ENCODE measurements around the gene SERINC5.
"Not testable (repeated sequence)": the region's sequence is repeated elsewhere in the genome, so short reads cannot be mapped to it uniquely, and the experiment has no call there.

Gene SERINC5

DNA sequence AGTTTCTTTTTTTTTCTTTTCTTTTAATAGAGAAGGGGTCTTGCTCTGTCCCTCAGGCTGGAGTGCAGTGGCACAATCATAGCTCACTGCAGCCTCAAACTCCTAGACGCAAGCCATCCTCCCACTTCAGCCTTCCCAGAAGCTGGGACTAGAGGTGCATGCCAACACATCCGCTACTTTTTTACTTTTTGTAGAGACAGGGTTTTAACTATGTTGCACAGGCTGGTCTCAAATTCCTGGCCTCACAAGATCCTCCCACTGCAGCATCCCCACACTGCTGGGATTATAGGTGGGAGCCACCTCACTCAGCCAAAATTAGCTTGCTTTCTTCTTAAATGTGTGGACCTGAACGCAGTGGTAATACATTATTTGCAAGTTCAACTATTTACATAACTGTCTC, 66.1 kb downstream of the SERINC5 start:
- no peak overlapping the region for H3K4me3 ChIP-seq (ENCODE audit: control insufficient read depth, low read depth, low read length)
- TF ChIP-seq, protein P1, sequence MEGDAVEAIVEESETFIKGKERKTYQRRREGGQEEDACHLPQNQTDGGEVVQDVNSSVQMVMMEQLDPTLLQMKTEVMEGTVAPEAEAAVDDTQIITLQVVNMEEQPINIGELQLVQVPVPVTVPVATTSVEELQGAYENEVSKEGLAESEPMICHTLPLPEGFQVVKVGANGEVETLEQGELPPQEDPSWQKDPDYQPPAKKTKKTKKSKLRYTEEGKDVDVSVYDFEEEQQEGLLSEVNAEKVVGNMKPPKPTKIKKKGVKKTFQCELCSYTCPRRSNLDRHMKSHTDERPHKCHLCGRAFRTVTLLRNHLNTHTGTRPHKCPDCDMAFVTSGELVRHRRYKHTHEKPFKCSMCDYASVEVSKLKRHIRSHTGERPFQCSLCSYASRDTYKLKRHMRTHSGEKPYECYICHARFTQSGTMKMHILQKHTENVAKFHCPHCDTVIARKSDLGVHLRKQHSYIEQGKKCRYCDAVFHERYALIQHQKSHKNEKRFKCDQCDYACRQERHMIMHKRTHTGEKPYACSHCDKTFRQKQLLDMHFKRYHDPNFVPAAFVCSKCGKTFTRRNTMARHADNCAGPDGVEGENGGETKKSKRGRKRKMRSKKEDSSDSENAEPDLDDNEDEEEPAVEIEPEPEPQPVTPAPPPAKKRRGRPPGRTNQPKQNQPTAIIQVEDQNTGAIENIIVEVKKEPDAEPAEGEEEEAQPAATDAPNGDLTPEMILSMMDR (IDR thresholded peaks at IDR 0.05; ENCODE audit: control insufficient read depth, insufficient read depth, low read depth, low read length, missing control alignments), result no peak
- DNase-seq (ENCODE audit: low read depth), result no peak

DNA sequence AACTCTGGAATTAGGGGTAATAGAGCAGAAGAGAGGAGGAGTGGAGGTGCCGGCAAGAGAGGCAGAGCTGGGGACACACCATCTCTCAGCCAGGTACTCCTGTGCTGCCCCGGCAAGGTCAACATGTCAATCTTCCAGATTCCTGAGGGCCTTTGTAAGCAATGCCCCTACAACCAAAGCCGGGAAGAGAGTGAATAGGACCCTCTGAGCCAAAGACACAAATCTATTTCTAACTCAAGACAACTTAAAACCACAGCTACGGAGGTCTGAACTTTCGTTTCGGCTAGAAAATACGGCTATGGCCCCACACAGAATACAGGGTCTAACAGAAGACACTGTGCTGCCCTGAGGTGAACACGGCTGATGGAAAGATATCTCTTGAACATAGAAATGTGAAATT, 66.6 kb downstream of the SERINC5 start:
- TF ChIP-seq, protein P1 (IDR thresholded peaks at IDR 0.05; ENCODE audit: control insufficient read depth, insufficient read depth, low read depth, low read length, missing control alignments), result no peak
- no peak for DNase-seq (ENCODE audit: low read depth)
- no peak overlapping the region for H3K4me3 ChIP-seq (ENCODE audit: control insufficient read depth, low read depth, low read length)

DNA sequence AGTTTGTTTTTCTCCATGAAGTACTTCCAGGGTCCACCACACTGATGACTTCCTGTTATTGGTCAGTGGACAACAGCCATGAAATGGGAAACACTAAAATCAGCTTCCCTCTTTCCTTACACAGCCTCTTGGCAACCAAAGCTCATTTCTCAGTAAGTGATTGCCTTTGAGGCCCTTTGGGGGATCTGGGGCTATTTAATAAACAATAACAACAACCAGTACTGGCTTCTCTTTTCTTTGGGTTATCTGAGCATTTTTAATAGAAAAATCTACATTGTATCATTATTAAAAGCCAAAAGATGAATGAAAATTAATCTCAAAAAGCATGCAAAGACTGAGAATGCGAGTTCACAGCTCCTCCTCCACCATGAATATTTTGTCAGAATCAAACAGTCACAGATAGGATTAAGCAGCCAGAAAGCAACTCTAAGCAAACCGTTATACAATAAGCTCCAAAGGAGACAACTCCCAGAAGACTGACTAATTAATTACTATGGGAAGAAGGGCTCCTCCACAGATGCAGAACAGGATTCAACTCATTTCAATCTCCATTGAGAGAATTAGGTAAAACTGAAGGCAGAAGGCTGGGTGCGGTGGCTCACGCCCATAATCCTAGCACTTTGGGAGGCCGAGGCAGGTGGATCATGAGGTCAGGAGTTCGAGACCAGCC, 68.3 kb downstream of the SERINC5 start:
- no peak for DNase-seq (ENCODE audit: low read depth)

DNA sequence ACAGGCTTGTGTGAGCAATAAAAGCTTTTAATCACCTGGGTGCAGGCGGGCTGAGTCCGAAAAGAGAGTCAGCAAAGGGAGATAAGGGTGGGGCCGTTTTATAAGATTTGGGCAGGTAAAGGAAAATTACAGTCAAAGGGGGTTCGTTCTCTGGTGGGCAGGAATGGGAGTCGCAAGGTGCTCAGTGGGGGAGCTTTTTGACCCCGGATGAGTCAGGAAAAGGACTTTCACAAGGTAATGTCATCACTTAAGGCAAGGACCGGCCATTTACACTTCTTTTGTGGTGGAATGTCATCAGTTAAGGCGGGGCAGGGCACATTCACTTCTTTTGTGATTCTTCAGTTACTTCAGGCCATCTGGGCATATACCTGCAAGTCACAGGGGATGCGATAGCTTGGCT, 70.3 kb downstream of the SERINC5 start:
- H3K4me3 ChIP-seq (ENCODE audit: control insufficient read depth, low read depth, low read length); DNase-seq (ENCODE audit: low read depth): not testable (repeated sequence)

More for the DNA sequence above, 68.3 kb downstream of the SERINC5 start:
- TF ChIP-seq, protein P1 (IDR thresholded peaks at IDR 0.05; ENCODE audit: control insufficient read depth, insufficient read depth, low read depth, low read length, missing control alignments), result no peak
- H3K4me3 ChIP-seq (ENCODE audit: control insufficient read depth, low read depth, low read length), result no peak overlapping the region

DNA sequence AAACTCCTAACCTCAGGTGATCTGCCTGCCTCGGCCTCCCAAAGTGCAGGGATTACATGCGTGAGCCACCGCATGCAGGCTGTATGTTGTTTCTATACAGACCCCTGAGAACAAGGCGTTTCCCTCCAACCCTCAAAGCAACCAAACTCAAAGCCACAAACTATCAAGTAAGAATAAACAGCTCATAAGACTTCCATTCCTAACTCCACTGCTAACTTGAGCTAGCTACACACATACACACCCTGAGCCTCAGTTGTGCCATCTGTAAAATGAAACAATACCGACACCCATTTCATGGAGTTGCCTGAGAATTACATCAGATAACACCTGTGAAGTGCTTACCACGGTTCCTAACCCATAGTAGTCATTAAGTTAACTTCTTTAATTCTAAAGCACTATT, 70.8 kb downstream of the SERINC5 start:
- no peak overlapping the region for H3K4me3 ChIP-seq (ENCODE audit: control insufficient read depth, low read depth, low read length)
- TF ChIP-seq, protein P1 (IDR thresholded peaks at IDR 0.05; ENCODE audit: control insufficient read depth, insufficient read depth, low read depth, low read length, missing control alignments), result no peak
- DNase-seq (ENCODE audit: low read depth), result no peak

DNA sequence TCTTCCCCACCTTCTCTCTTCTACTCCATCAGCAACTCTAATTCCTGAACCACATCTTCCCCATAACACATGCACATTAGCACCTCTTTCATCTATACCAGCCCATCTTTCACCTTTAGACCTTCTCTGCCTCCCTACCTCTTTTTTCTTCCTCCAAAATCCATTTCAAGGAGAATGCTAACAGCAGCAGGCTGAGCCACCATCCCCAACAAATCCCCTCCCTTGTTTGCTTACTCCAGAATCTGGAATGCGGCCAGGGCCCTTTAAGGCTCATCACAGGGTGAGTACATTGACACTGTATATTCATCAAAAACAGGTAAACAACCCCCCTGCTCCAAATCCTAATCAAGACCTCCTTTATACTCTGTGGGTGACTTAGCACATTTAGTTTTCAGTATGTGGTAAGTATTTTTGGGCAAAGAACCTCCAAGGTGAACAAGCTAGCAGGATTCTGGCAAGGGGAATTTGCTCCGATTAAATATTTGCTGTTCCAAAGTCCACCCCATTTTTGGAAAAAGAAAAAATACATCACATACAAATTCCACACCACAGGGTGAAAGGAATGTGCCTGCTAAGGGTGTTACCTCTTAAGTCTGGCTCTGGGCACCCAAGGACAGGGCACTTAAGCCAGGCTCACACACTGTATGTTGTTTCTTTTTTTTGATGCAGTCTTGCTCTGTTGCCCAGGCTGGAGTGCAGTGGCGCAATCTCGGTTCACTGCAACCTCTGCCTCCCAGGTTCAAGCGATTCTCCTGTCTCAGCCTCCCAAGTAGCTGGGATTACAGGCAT, 71.4 kb downstream of the SERINC5 start:
- H3K4me3 ChIP-seq (ENCODE audit: control insufficient read depth, low read depth, low read length), result no peak overlapping the region
- TF ChIP-seq, protein P1 (IDR thresholded peaks at IDR 0.05; ENCODE audit: control insufficient read depth, insufficient read depth, low read depth, low read length, missing control alignments), result no peak
- DNase-seq (ENCODE audit: low read depth), result no peak

DNA sequence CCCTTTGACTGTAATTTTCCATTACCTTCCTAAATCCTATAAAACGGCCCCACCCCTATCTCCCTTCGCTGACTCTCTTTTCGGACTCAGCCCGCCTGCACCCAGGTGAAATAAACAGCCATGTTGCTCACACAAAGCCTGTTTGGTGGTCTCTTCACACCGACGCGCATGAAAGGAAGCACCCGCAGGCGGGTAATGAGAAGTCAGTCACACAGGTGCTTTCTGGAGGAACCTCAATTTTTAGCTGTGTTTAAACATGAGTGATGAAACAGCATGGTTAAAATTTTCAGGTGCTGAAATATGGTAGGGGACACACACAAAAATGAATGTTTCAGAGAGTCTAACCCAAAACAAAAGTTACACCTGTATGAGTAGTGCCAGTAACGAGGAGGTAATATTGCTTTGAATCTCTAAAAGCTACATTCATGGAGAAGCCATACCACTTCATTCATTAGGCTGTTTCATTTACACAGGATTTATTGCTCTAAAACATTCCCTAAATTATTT, 72.1 kb downstream of the SERINC5 start:
- not testable (repeated sequence) for H3K4me3 ChIP-seq (ENCODE audit: control insufficient read depth, low read depth, low read length)

More for the DNA sequence above, 72.1 kb downstream of the SERINC5 start:
- DNase-seq (ENCODE audit: low read depth), result not testable (repeated sequence)
